Testis (tissue), 3 donors: ENCODE measurements around the gene SLIT3. TPM values are rescaled to one million over a fixed set of nuclear protein-coding genes. Genes with fewer than 3 reads are reported as not detected.

Experiments
- DNase-seq: peaks from one replicate; pipeline ENCODE4 v3.0.0-alpha.2; 2019
- H3K27ac ChIP-seq, 2 donors: fragments of 200-600 bp; sonication (generic); one replicate each; pipeline ENCODE4 v1.5.1; 2019
- H3K27me3 ChIP-seq: fragments of 200-600 bp; sonication (generic); one replicate; pipeline ENCODE4 v1.5.1; 2019
- H3K36me3 ChIP-seq: fragments of 200-600 bp; sonication (generic); one replicate; pipeline ENCODE4 v1.5.1; 2017; ENCODE audit warnings: low read depth; ENCODE audit errors: missing control alignments
- H3K4me1 ChIP-seq: fragments of 200-600 bp; sonication (generic); one replicate; pipeline ENCODE4 v1.5.1; 2019
- H3K4me3 ChIP-seq, 2 donors: fragments of 200-600 bp; sonication (generic); one replicate each; pipeline ENCODE4 v1.5.1; 2017 to 2019
- H3K9me3 ChIP-seq: fragments of 200-600 bp; sonication (generic); one replicate; pipeline ENCODE4 v1.5.1; 2017
- CTCF ChIP-seq, 3 experiments: fragments of 450-650 bp in 2 of 3; fragments of 200-600 bp in 1 of 3; sonication (generic) in 1 of 3; IDR thresholded peaks; one replicate each; pipeline ENCODE4 v1.5.1; 2016 to 2019; ENCODE audit warnings: antibody characterized with exemption in 3 of 3, mild to moderate bottlenecking in 2 of 3, moderate library complexity in 1 of 3
- POLR2A ChIP-seq: fragments of 450-650 bp; IDR thresholded peaks from one replicate; pipeline ENCODE4 v1.6.1; 2017; ENCODE audit warnings: antibody characterized with exemption, mild to moderate bottlenecking, moderate library complexity
- WGBS, 2 donors: methylation state at CpG; one replicate each; pipeline ENCODE4 v1.1.5; 2018; 5-methylcytosine and 5-hydroxymethylcytosine counted together
- intact Hi-C: fragments of 100-400 bp; cut with DNase I; formaldehyde crosslinking; loops from one replicate; pipeline ENCODE4 v1.15.1; 2023; ENCODE audit warnings: low total_unique reads
- polyA plus RNA-seq: library from polyadenylated mRNA; stranded (reverse); fragments of 350-450 nt; fragmentation: Illumina TruSeq; extraction: RNeasy Lipid Tissue Mini Kit (QIAGEN cat#74804); gene quantifications from one replicate; pipeline ENCODE4 v1.2.3, GENCODE V29; 2014; ENCODE audit warnings: low read depth, low replicate concordance; ENCODE audit not compliant: insufficient read depth
- total RNA-seq, 2 donors: library from RNA; depleted of rRNA; stranded (reverse); fragments of >200 nt; gene quantifications; one replicate each; pipeline ENCODE4 v1.2.3, GENCODE V29; 2016

Gene SLIT3
- total and polyA plus RNA-seq, 3 donors from 2014 or later, result 4.8 to 23.2 (median 7.8) TPM

DNA sequence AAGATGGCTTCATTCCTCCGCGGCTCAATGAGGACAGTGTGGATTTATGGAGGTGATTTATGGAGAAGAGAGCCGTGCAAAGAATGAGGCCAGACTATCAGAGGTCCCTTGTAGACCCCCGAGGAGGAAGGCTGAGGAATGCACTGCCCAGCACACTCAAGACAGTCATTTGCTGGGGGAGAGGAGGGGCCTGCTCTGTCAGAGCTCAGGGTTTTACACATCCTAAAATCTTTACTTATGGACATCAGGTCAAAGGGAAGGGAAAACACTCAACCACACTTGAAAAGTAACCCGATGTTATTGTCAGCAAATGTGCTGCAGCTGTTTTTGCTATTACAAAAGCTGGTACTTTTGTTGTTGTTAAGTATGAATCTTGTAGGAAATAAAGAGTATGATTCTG, 289.5 kb downstream of the SLIT3 start:
- H3K27ac ChIP-seq, result no peak overlapping the region
- WGBS, 2 donors, result 64 to 75% methylated on average over 5 of the region's 5 CpGs
- no peak overlapping the region for H3K4me3 ChIP-seq
- no peaks in the 10 kb centered on the region for H3K36me3 ChIP-seq
- no peaks in the 10 kb centered on the region for H3K9me3 ChIP-seq
- no peak for DNase-seq
- H3K4me1 ChIP-seq, result no peaks in the 10 kb centered on the region
- H3K27me3 ChIP-seq, result no peaks in the 10 kb centered on the region
- intact Hi-C loops, result no loop called here
- TF ChIP-seq CTCF (IDR thresholded peaks at IDR 0.05) (no peak), POLR2A (no peak)

- intact Hi-C loops, result no loop called here
- H3K27me3 ChIP-seq, result no peaks in the 10 kb centered on the region
- TF ChIP-seq POLR2A (no peak), CTCF (IDR thresholded peaks at IDR 0.05) (no peak)
- no peaks in the 10 kb centered on the region for H3K9me3 ChIP-seq
- no peaks in the 10 kb centered on the region for H3K4me1 ChIP-seq
- no peak overlapping the region for H3K27ac ChIP-seq
- no peak overlapping the region for H3K4me3 ChIP-seq
- 86 to 87% methylated on average over 4 of the region's 4 CpGs for WGBS, 2 donors
- DNase-seq, result no peak
- no peaks in the 10 kb centered on the region for H3K36me3 ChIP-seq
These were observed 289.9 kb downstream of the SLIT3 start for GRCh38 chr5:169011009-169011408.

DNA sequence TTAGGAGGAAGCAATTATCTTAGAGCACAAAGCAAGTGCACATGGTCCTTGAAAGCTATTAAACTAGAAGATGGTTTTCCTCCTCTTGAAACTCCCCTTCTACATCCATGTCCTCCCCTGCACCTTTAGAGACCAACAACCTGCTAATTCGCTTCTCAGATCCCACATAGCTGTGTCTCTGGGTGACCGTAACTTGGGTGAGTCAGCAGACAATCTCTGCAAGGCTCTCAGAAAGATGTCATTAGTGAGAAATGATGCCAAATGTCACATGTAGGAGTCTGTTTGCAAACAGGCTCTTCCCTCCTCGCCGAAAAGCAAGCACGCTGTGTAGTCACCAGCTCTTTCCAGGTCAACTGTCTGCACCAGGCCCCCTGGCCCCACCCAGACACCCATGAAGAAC, 291.8 kb downstream of the SLIT3 start:
- WGBS, 2 donors, result 46 to 69% methylated on average over 5 of the region's 5 CpGs
- TF ChIP-seq CTCF (IDR thresholded peaks at IDR 0.05), result no peak
- no peak for TF ChIP-seq POLR2A
- no peak for DNase-seq
- no peak overlapping the region for H3K4me3 ChIP-seq
- H3K27ac ChIP-seq, result no peak overlapping the region
- H3K27me3 ChIP-seq, result no peaks in the 10 kb centered on the region
- H3K36me3 ChIP-seq, result no peaks in the 10 kb centered on the region
- no peaks in the 10 kb centered on the region for H3K9me3 ChIP-seq
- H3K4me1 ChIP-seq, result peaks cover 4% of the 10 kb centered on the region
- intact Hi-C loops, result no loop called here

- Histone ChIP-seq H3K9me3 (no peaks in the 10 kb centered on the region), H3K36me3 (no peaks in the 10 kb centered on the region), H3K27ac (no peak overlapping the region), H3K27me3 (no peaks in the 10 kb centered on the region), H3K4me1 (peaks cover 4% of the 10 kb centered on the region), H3K4me3 (no peak overlapping the region)
- no peak for DNase-seq
- TF ChIP-seq POLR2A, result no peak
- TF ChIP-seq CTCF (IDR thresholded peaks at IDR 0.05), result no peak
- intact Hi-C loops, result no loop called here
- 89 to 94% methylated on average over 7 to 8 of the region's 8 CpGs for WGBS, 2 donors
These were observed 293.8 kb downstream of the SLIT3 start for GRCh38 chr5:169006842-169007790.
